OCI-M2 (cell line): ENCODE measurements around the gene RASAL2.
"Not testable (repeated sequence)": the region's sequence is repeated elsewhere in the genome, so short reads cannot be mapped to it uniquely, and the experiment has no call there.

Source experiments
- DNase-seq: peaks from one replicate; lab custom pipeline; 2025; ENCODE audit not compliant: unreplicated experiment; lab: John Stamatoyannopoulos, UW

RASAL2 gene

GRCh38 chr1:178371933-178372388, 278.1 kb downstream of the RASAL2 start:
- DNase-seq: no peak

- DNase-seq: no peak
Measured at GRCh38 chr1:178374016-178374415, 280.1 kb downstream of the RASAL2 start.

- DNase-seq: no peak
Measured at GRCh38 chr1:178376008-178376407, 282.1 kb downstream of the RASAL2 start.

- DNase-seq: no peak
Measured at GRCh38 chr1:178379807-178380206, 285.9 kb downstream of the RASAL2 start.

GRCh38 chr1:178382372-178382771, 288.5 kb downstream of the RASAL2 start:
- no peak for DNase-seq

GRCh38 chr1:178385662-178386061, 291.8 kb downstream of the RASAL2 start:
- DNase-seq: no peak

- DNase-seq: no peak
Measured at GRCh38 chr1:178388418-178389145, 294.7 kb downstream of the RASAL2 start.

GRCh38 chr1:178389441-178389840, 295.5 kb downstream of the RASAL2 start:
- DNase-seq: no peak

GRCh38 chr1:178390280-178390679, 296.4 kb downstream of the RASAL2 start:
- DNase-seq: not testable (repeated sequence)

- no peak for DNase-seq
Measured at GRCh38 chr1:178393370-178393769, 299.5 kb downstream of the RASAL2 start.

- no peak for DNase-seq
Measured at GRCh38 chr1:178396789-178397188, 302.9 kb downstream of the RASAL2 start.

- no peak for DNase-seq
Measured at GRCh38 chr1:178397678-178398077, 303.8 kb downstream of the RASAL2 start.

GRCh38 chr1:178399177-178399728, 305.3 kb downstream of the RASAL2 start:
- DNase-seq: no peak

GRCh38 chr1:178405137-178405536, 311.2 kb downstream of the RASAL2 start:
- DNase-seq: no peak

- DNase-seq: no peak
Measured at GRCh38 chr1:178407215-178407614, 313.3 kb downstream of the RASAL2 start.

- no peak for DNase-seq
Measured at GRCh38 chr1:178407655-178408054, 313.8 kb downstream of the RASAL2 start.

- no peak for DNase-seq
Measured at GRCh38 chr1:178408871-178409270, 315.0 kb downstream of the RASAL2 start.

GRCh38 chr1:178409541-178409940, 315.6 kb downstream of the RASAL2 start:
- no peak for DNase-seq

GRCh38 chr1:178411756-178412399, 318.0 kb downstream of the RASAL2 start:
- DNase-seq: no peak

GRCh38 chr1:178412400-178412770, 318.5 kb downstream of the RASAL2 start:
- no peak for DNase-seq

- no peak for DNase-seq
Measured at GRCh38 chr1:178417858-178418257, 324.0 kb downstream of the RASAL2 start.

- no peak for DNase-seq
Measured at GRCh38 chr1:178418284-178418955, 324.5 kb downstream of the RASAL2 start.
